HG03442 (cell line): ENCODE measurements around the gene OTOR.

Experiments used
- ATAC-seq: cut with Tn5 transposase; IDR thresholded peaks from one replicate; pipeline ENCODE4 v1.9.1; 2021; ENCODE audit warnings: mild to moderate bottlenecking, moderate library complexity; ENCODE audit not compliant: unreplicated experiment

Gene OTOR

GRCh38 chr20:16747291-16747811, 807 bp upstream of the OTOR start:
- ATAC-seq: no peak

GRCh38 chr20:16749573-16749972, 1.4 kb downstream of the OTOR start:
- ATAC-seq: no peak

GRCh38 chr20:16752082-16752481, 3.9 kb downstream of the OTOR start:
- ATAC-seq: no peak

GRCh38 chr20:16752901-16753300, 4.7 kb downstream of the OTOR start:
- no peak for ATAC-seq

GRCh38 chr20:16758454-16759180, 10.5 kb downstream of the OTOR start:
- no peak for ATAC-seq

- no peak for ATAC-seq
Observed at GRCh38 chr20:16759181-16759563, 11.0 kb downstream of the OTOR start.

GRCh38 chr20:16760431-16761304, 12.5 kb downstream of the OTOR start:
- ATAC-seq: no peak

GRCh38 chr20:16761305-16761829, 13.2 kb downstream of the OTOR start:
- no peak for ATAC-seq

- no peak for ATAC-seq
Observed at GRCh38 chr20:16764560-16764959, 16.4 kb downstream of the OTOR start.

- ATAC-seq: no peak
Observed at GRCh38 chr20:16771213-16771612, 23.1 kb downstream of the OTOR start.

GRCh38 chr20:16775961-16776360, 27.8 kb downstream of the OTOR start:
- no peak for ATAC-seq

- ATAC-seq: no peak
Observed at GRCh38 chr20:16777126-16777525, 29.0 kb downstream of the OTOR start.

GRCh38 chr20:16778159-16778558, 30.0 kb downstream of the OTOR start:
- no peak for ATAC-seq

GRCh38 chr20:16781496-16781895, 33.3 kb downstream of the OTOR start:
- ATAC-seq: no peak

- ATAC-seq: no peak
Observed at GRCh38 chr20:16785226-16785625, 37.1 kb downstream of the OTOR start.
